ENCODE results near the gene CSTA.

CSTA gene

GRCh38 chr3:122324871-122325323, at the start of gene CSTA:
Gene CSTA, plus strand, starts transcription at chr3:122325248. Its CDS starts 45 bp downstream, at chr3:122325293.
- no peak for DNase-seq (ENCODE audit: low spot score)

GRCh38 chr3:122281891-122282290, 43.2 kb upstream of the CSTA start:
- DNase-seq (ENCODE audit: low spot score): no peak

- no peak for DNase-seq (ENCODE audit: low spot score)
Measured at GRCh38 chr3:122283796-122284445, 41.1 kb upstream of the CSTA start.

GRCh38 chr3:122284486-122284885, 40.6 kb upstream of the CSTA start:
- DNase-seq (ENCODE audit: low spot score): no peak

GRCh38 chr3:122294359-122294758, 30.7 kb upstream of the CSTA start:
- no peak for DNase-seq (ENCODE audit: low spot score)

GRCh38 chr3:122295266-122296062, 29.6 kb upstream of the CSTA start:
- no peak for DNase-seq (ENCODE audit: low spot score)

- no peak for DNase-seq (ENCODE audit: low spot score)
Measured at GRCh38 chr3:122298239-122298638, 26.8 kb upstream of the CSTA start.

- no peak for DNase-seq (ENCODE audit: low spot score)
Measured at GRCh38 chr3:122299215-122299614, 25.8 kb upstream of the CSTA start.

GRCh38 chr3:122299872-122300460, 25.1 kb upstream of the CSTA start:
- DNase-seq (ENCODE audit: low spot score): no peak

GRCh38 chr3:122301063-122301462, 24.0 kb upstream of the CSTA start:
- no peak for DNase-seq (ENCODE audit: low spot score)

- DNase-seq (ENCODE audit: low spot score): no peak
Measured at GRCh38 chr3:122305818-122306621, 19.0 kb upstream of the CSTA start.

- DNase-seq (ENCODE audit: low spot score): no peak
Measured at GRCh38 chr3:122306622-122306953, 18.5 kb upstream of the CSTA start.

- DNase-seq (ENCODE audit: low spot score): no peak
Measured at GRCh38 chr3:122307094-122307687, 17.9 kb upstream of the CSTA start.

GRCh38 chr3:122307976-122308375, 17.1 kb upstream of the CSTA start:
- DNase-seq (ENCODE audit: low spot score): no peak

GRCh38 chr3:122310361-122310760, 14.7 kb upstream of the CSTA start:
- peak; percentile 43 for DNase-seq (ENCODE audit: low spot score)

GRCh38 chr3:122312826-122313225, 12.2 kb upstream of the CSTA start:
- no peak for DNase-seq (ENCODE audit: low spot score)

GRCh38 chr3:122313281-122313680, 11.8 kb upstream of the CSTA start:
- DNase-seq (ENCODE audit: low spot score): no peak

- no peak for DNase-seq (ENCODE audit: low spot score)
Measured at GRCh38 chr3:122314228-122314876, 10.7 kb upstream of the CSTA start.

GRCh38 chr3:122315619-122316018, 9.4 kb upstream of the CSTA start:
- DNase-seq (ENCODE audit: low spot score): no peak

GRCh38 chr3:122316368-122316767, 8.7 kb upstream of the CSTA start:
- DNase-seq (ENCODE audit: low spot score): no peak

GRCh38 chr3:122318620-122319019, 6.4 kb upstream of the CSTA start:
- no peak for DNase-seq (ENCODE audit: low spot score)
